GM23338 (cell line): ENCODE data around the gene SAMD8. TPM values are rescaled to one million over a fixed set of nuclear protein-coding genes. Genes with fewer than 3 reads are reported as not detected.

Source experiments
- ATAC-seq: fragments of 200-7000 bp; cut with Tn5 transposase; 3 replicates; pipeline ENCODE4 v1.9.1; 2020
- DNase-seq: peaks from one replicate; pipeline ENCODE4 v3.0.0-alpha.2; 2015; ENCODE audit warnings: low spot score
- H2AFZ ChIP-seq: fragments of 200-600 bp; sonication (generic); 2 replicates; pipeline ENCODE4 v1.8.0; 2016; ENCODE audit warnings: antibody characterized with exemption, mild to moderate bottlenecking, moderate library complexity
- H3F3A ChIP-seq: fragments of 200-600 bp; sonication (generic); replicated peaks from 2 replicates; pipeline ENCODE4 v1.8.0; 2017; ENCODE audit warnings: antibody characterized with exemption, mixed run types, low read depth
- H3K27ac ChIP-seq: fragments of 200-600 bp; sonication (generic); 2 replicates; pipeline ENCODE4 v1.6.1; 2016; ENCODE audit warnings: low read depth
- H3K27me3 ChIP-seq: fragments of 200-600 bp; sonication (generic); 2 replicates; pipeline ENCODE4 v1.8.0; 2016; ENCODE audit warnings: mild to moderate bottlenecking, mixed run types, moderate library complexity; ENCODE audit not compliant: insufficient read depth
- H3K36me3 ChIP-seq: fragments of 200-600 bp; sonication (generic); 2 replicates; pipeline ENCODE4 v1.8.0; 2016; ENCODE audit warnings: mild to moderate bottlenecking; ENCODE audit not compliant: insufficient read depth
- H3K4me1 ChIP-seq: fragments of 200-600 bp; sonication (generic); 2 replicates; pipeline ENCODE4 v1.8.0; 2016; ENCODE audit warnings: mild to moderate bottlenecking, moderate library complexity; ENCODE audit not compliant: insufficient read depth
- H3K4me2 ChIP-seq: fragments of 200-600 bp; sonication (generic); 2 replicates; pipeline ENCODE4 v1.7.1; 2017; ENCODE audit warnings: mixed run types
- H3K4me3 ChIP-seq: fragments of 200-600 bp; sonication (generic); 2 replicates; pipeline ENCODE4 v1.6.1; 2016; ENCODE audit warnings: mixed run types
- H3K79me2 ChIP-seq: fragments of 200-600 bp; sonication (generic); replicated peaks from 2 replicates; pipeline ENCODE4 v1.8.0; 2017; ENCODE audit warnings: mild to moderate bottlenecking; ENCODE audit not compliant: insufficient read depth
- H3K9me2 ChIP-seq: fragments of 200-600 bp; sonication (generic); 2 replicates; pipeline ENCODE4 v1.8.0; 2017; ENCODE audit not compliant: insufficient read depth
- H4K20me1 ChIP-seq: fragments of 200-600 bp; sonication (generic); replicated peaks from 2 replicates; pipeline ENCODE4 v1.8.0; 2017; ENCODE audit warnings: mild to moderate bottlenecking; ENCODE audit not compliant: insufficient read depth
- H3K27ac Mint-ChIP-seq: 2 replicates; pipeline ENCODE4 v1.8.0; 2020; ENCODE audit warnings: inconsistent platforms, mild to moderate bottlenecking, moderate library complexity, mixed read lengths
- H3K27me3 Mint-ChIP-seq: 3 replicates; pipeline ENCODE4 v1.8.0; 2022; ENCODE audit warnings: low read depth, mild to moderate bottlenecking, moderate library complexity, mixed read lengths, inconsistent platforms; ENCODE audit not compliant: insufficient read depth, poor library complexity
- H3K36me3 Mint-ChIP-seq: 3 replicates; pipeline ENCODE4 v1.8.0; 2021; ENCODE audit warnings: low read depth, mild to moderate bottlenecking, inconsistent platforms, moderate library complexity, mixed read lengths
- H3K4me1 Mint-ChIP-seq: 3 replicates; pipeline ENCODE4 v1.8.0; 2020; ENCODE audit warnings: mild to moderate bottlenecking, inconsistent platforms, mixed read lengths
- H3K4me3 Mint-ChIP-seq: 3 replicates; pipeline ENCODE4 v1.8.0; 2021; ENCODE audit warnings: moderate library complexity, mild to moderate bottlenecking, inconsistent platforms, mixed read lengths
- H3K9me3 Mint-ChIP-seq: 3 replicates; pipeline ENCODE4 v1.8.0; 2020; ENCODE audit warnings: moderate library complexity, mild to moderate bottlenecking, inconsistent platforms, mixed read lengths
- CREB1 ChIP-seq: fragments of 250-450 bp; sonication (Bioruptor Pico); IDR thresholded peaks from 2 replicates; pipeline ENCODE4 v1.5.0; 2020; ENCODE audit warnings: low read depth, mild to moderate bottlenecking, moderate library complexity
- CTCF ChIP-seq, 2 experiments: fragments of 200-600 bp in 1 of 2; sonication (generic) in 1 of 2; conservative IDR thresholded peaks; 2 replicates each; pipeline versions ENCODE4 v1.5.1 to v1.6.1; 2016 to 2017; ENCODE audit warnings: antibody characterized with exemption in 2 of 2, low read depth in 2 of 2, mild to moderate bottlenecking in 2 of 2, moderate library complexity in 1 of 2
- ETS1 ChIP-seq: IDR thresholded peaks from 2 replicates; pipeline ENCODE4 v1.6.1; 2016; ENCODE audit warnings: antibody characterized with exemption
- EZH2 ChIP-seq: fragments of 200-600 bp; sonication (generic); IDR thresholded peaks from one replicate; pipeline ENCODE4 v1.8.0; 2017; ENCODE audit warnings: antibody characterized with exemption, mild to moderate bottlenecking, low read depth; ENCODE audit not compliant: unreplicated experiment
- EZH2phosphoT487 ChIP-seq: fragments of 200-600 bp; sonication (generic); IDR thresholded peaks from one replicate; pipeline ENCODE4 v1.8.1; 2018; ENCODE audit warnings: antibody characterized with exemption; ENCODE audit not compliant: unreplicated experiment
- JUNB ChIP-seq: IDR thresholded peaks from one replicate; pipeline ENCODE4 v1.6.1; 2016; ENCODE audit warnings: antibody characterized with exemption; ENCODE audit not compliant: unreplicated experiment
- NANOG ChIP-seq: IDR thresholded peaks from 2 replicates; pipeline ENCODE4 v1.6.1; 2016; ENCODE audit warnings: antibody characterized with exemption, borderline replicate concordance
- POLR2AphosphoS5 ChIP-seq: IDR thresholded peaks from 2 replicates; pipeline ENCODE4 v1.6.1; 2016; ENCODE audit warnings: antibody characterized with exemption, low read depth
- REST ChIP-seq: IDR thresholded peaks from one replicate; pipeline ENCODE4 v1.6.1; 2018; ENCODE audit warnings: antibody characterized with exemption; ENCODE audit not compliant: unreplicated experiment
- STAT1 ChIP-seq: IDR thresholded peaks from one replicate; pipeline ENCODE4 v1.6.1; 2016; ENCODE audit warnings: antibody characterized with exemption; ENCODE audit not compliant: unreplicated experiment
- ZNF114 ChIP-seq: fragments of 250-450 bp; sonication (Bioruptor Pico); IDR thresholded peaks from 2 replicates; pipeline ENCODE4 v1.5.0; 2020; ENCODE audit warnings: mild to moderate bottlenecking, moderate library complexity
- ZNF331 ChIP-seq: fragments of 250-450 bp; sonication (Bioruptor Pico); IDR thresholded peaks from 2 replicates; pipeline ENCODE4 v1.5.0; 2020; ENCODE audit warnings: low read depth, mild to moderate bottlenecking, moderate library complexity
- ZNF462 ChIP-seq: fragments of 250-450 bp; sonication (Bioruptor Pico); IDR thresholded peaks from 2 replicates; pipeline ENCODE4 v1.5.0; 2020; ENCODE audit warnings: mild to moderate bottlenecking, moderate library complexity
- polyA plus RNA-seq: library from polyadenylated mRNA; unstranded; fragments of >200 nt; fragmentation: Nextera tagmentation; extraction: Ambion mirVana; gene quantifications from 2 replicates; pipeline ENCODE4 v1.2.1, GENCODE V29; 2016
- total RNA-seq: library from RNA; depleted of rRNA; stranded (reverse); fragments of >200 nt; shearing (Covaris generic); gene quantifications from 2 replicates; pipeline ENCODE4 v1.2.3, GENCODE V29; 2014

SAMD8 gene
- total and polyA plus RNA-seq, 2 experiments from 2014 or later, result 7.8 to 28.4 TPM

GRCh38 chr10:75098902-75099673, 12.4 kb upstream of the SAMD8 start:
- no peaks in the 10 kb centered on the region for H3K36me3 Mint-ChIP-seq
- Histone ChIP-seq H3K79me2 (no peaks in the 10 kb centered on the region), H3F3A (0 out of 2 replicates have a peak, but pooled peaks cover 9% of the 10 kb centered on the region), H3K9me2 (no peaks in the 10 kb centered on the region), H3K4me3 (no peak overlapping the region), H3K36me3 (no peaks in the 10 kb centered on the region), H4K20me1 (no peaks in the 10 kb centered on the region), H2AFZ (0 out of 2 replicates have a peak overlapping the region, but pooled peaks have one; percentile 74), H3K4me1 (peaks cover 9% of the 10 kb centered on the region), H3K27ac (no peak overlapping the region), H3K27me3 (no peaks in the 10 kb centered on the region), H3K4me2 (no peak overlapping the region)
- peaks cover 18% of the 10 kb centered on the region for H3K4me1 Mint-ChIP-seq
- no peak overlapping the region for H3K27ac Mint-ChIP-seq
- ATAC-seq, result no peak
- H3K4me3 Mint-ChIP-seq, result no peak overlapping the region
- no peaks in the 10 kb centered on the region for H3K9me3 Mint-ChIP-seq
- TF ChIP-seq CREB1 (CRISPR knock-in tag) (no peak), ZNF114 (CRISPR knock-in tag) (no peak), JUNB (no peak), POLR2AphosphoS5 (no peak), EZH2phosphoT487 (no peak), ZNF331 (CRISPR knock-in tag) (no peak), CTCF (conservative IDR thresholded peaks at IDR 0.05; ENCODE audit: low read depth in 2 of 2) (no peak), REST (no peak), STAT1 (no peak), ETS1 (no peak), NANOG (no peak), EZH2 (no peak), ZNF462 (CRISPR knock-in tag) (no peak)
- H3K27me3 Mint-ChIP-seq, result peaks cover 8% of the 10 kb centered on the region
- DNase-seq, result no peak
